Measurements from ENCODE around the gene HRC. TPM values are rescaled to one million over a fixed set of nuclear protein-coding genes. Genes with fewer than 3 reads are reported as not detected.

The HRC gene
- total and polyA plus RNA-seq, 2 of the 8 experiments (the other 6 are each of a cell fraction or from before 2014, with no cell fraction given): 2.3 to 2.6 TPM

- Histone ChIP-seq H2AFZ (ENCODE audit: low read length) (no peak overlapping the region), H3K36me3 (ENCODE audit: control insufficient read depth in 2 of 4, insufficient read depth in 4 of 4, low read length in 3 of 4) (peaks cover 0 to 3% (median 0%) of the 10 kb centered on the region in 4 experiments; a peak in 1 of 8 replicates), H3K4ac (replicated peaks; ENCODE audit: insufficient read length, low read depth, low read length) (no peak overlapping the region), H3K4me3 (ENCODE audit: extremely low read depth in 1 of 4, insufficient read depth in 2 of 4, low read depth in 3 of 4, low read length in 4 of 4) (peak overlapping the region; percentile 20 to 74 (median 52); a peak in 7 of 8 replicates), H3K9me3 (ENCODE audit: insufficient read depth in 2 of 2, low read depth in 1 of 2, low read length in 1 of 2) (no peaks in the 10 kb centered on the region), H3K9ac (replicated peaks in 1 of 4; ENCODE audit: extremely low read depth in 1 of 4, low read depth in 3 of 4, low read length in 3 of 4) (peak overlapping the region in 1 of 4 experiments; percentile 47; a peak in 1 of 7 replicates), H3K27ac (ENCODE audit: low read depth, low read length) (no peak overlapping the region), H2AK5ac (ENCODE audit: low read depth, low read length) (no peak overlapping the region; the same call in 1 of the 2 replicates), H3K14ac (ENCODE audit: insufficient read length) (no peak overlapping the region), H4K5ac (ENCODE audit: insufficient read length, low read depth, low read length) (no peak overlapping the region), H4K8ac (ENCODE audit: extremely low read depth, insufficient read depth, low read length) (no peak overlapping the region), H2BK12ac (ENCODE audit: low read depth, low read length) (peak overlapping the region; percentile 87; the same call in 1 of the 2 replicates), H4K91ac (replicated peaks; ENCODE audit: insufficient read length, low read length) (peak overlapping the region; percentile 1), H3K27me3 (replicated peaks in 1 of 4; ENCODE audit: control insufficient read depth in 3 of 4, extremely low read depth in 1 of 4, insufficient read depth in 3 of 4, low read length in 3 of 4) (no peaks in the 10 kb centered on the region; a peak in 2 of 7 replicates), H3K4me2 (ENCODE audit: insufficient read depth in 1 of 2, low read depth in 2 of 2, low read length in 2 of 2) (peak overlapping the region; percentile 93 to 98), H3K23me2 (ENCODE audit: low read depth, low read length) (peaks cover 13% of the 10 kb centered on the region), H3K79me2 (ENCODE audit: control insufficient read depth in 1 of 2, insufficient read depth in 2 of 2, low read length in 2 of 2) (no peaks in the 10 kb centered on the region), H4K20me1 (replicated peaks in 1 of 2; ENCODE audit: control insufficient read depth in 1 of 2, insufficient read depth in 2 of 2, low read length in 2 of 2) (peaks cover 0 to 2% of the 10 kb centered on the region in 2 experiments), H3K79me1 (ENCODE audit: low read depth, low read length) (no peaks in the 10 kb centered on the region), H3K4me1 (replicated peaks in 1 of 4; ENCODE audit: control insufficient read depth in 3 of 4, insufficient read depth in 4 of 4, low read length in 3 of 4) (peaks cover 4 to 19% (median 8%) of the 10 kb centered on the region in 4 experiments), H2BK5ac (ENCODE audit: low read depth, low read length) (no peak overlapping the region; the same call in 1 of the 2 replicates), H3K23ac (ENCODE audit: insufficient read length) (no peak overlapping the region), H2BK20ac (ENCODE audit: low read length) (no peak overlapping the region), H3K56ac (replicated peaks; ENCODE audit: insufficient read length, low read depth, low read length) (no peak overlapping the region), H3K18ac (ENCODE audit: extremely low read depth, low read length) (peak overlapping the region; percentile 60), H2BK15ac (ENCODE audit: low read length) (peak overlapping the region; percentile 100), H2BK120ac (replicated peaks; ENCODE audit: low read depth, low read length) (peak overlapping the region; percentile 28)
- DNase-seq (ENCODE audit: low read depth in 1 of 2, low spot score in 2 of 2): no peak
- ChIA-PET CTCF (ENCODE audit: partially characterized antibody) (interaction anchor here (0.7 to 9.7 kb wide), 17 partner anchors 8 to 136 kb away, joined by 3 to 99 read pairs (median 5); partner anchors contain the start of genes GYS1, LIN7B and RUVBL2), POLR2A (ENCODE audit: partially characterized antibody) (interaction anchor here (1.1 to 2.3 kb wide), 11 partner anchors 8 to 81 kb away, joined by 3 to 17 read pairs (median 6); partner anchors contain the start of gene PPFIA3)
- WGBS, 2 experiments (ENCODE audit: extremely low coverage in 1 of 2, insufficient coverage in 1 of 2, insufficient read length in 1 of 2, insufficient replicate concordance in 2 of 2, low coverage in 1 of 2, low lambda C conversion rate in 2 of 2, missing lambda C conversion rate in 1 of 2): 77% methylated on average over 15 of the region's 15 CpGs; no CpG with 5 or more reads in 1 of the 2 experiments
- TF ChIP-seq SP1 (IDR thresholded peaks at IDR 0.05; ENCODE audit: low read depth, low read length) (peak; percentile 2; the same call in 1 of the 2 replicates), POLR2AphosphoS5 (IDR thresholded peaks at IDR 0.05; ENCODE audit: low read depth, low read length) (no peak)
- no peak for FAIRE-seq
Observed at GRCh38 chr19:49128545-49129237, 26.5 kb downstream of the HRC start.

Measured in H1 (cell line).